ENCODE measurements around the gene RAD51B. TPM values are rescaled to one million over a fixed set of nuclear protein-coding genes. Genes with fewer than 3 reads are reported as not detected.

The RAD51B gene
- total RNA-seq, 1 experiment from 2014 or later = 20.0 TPM

DNA sequence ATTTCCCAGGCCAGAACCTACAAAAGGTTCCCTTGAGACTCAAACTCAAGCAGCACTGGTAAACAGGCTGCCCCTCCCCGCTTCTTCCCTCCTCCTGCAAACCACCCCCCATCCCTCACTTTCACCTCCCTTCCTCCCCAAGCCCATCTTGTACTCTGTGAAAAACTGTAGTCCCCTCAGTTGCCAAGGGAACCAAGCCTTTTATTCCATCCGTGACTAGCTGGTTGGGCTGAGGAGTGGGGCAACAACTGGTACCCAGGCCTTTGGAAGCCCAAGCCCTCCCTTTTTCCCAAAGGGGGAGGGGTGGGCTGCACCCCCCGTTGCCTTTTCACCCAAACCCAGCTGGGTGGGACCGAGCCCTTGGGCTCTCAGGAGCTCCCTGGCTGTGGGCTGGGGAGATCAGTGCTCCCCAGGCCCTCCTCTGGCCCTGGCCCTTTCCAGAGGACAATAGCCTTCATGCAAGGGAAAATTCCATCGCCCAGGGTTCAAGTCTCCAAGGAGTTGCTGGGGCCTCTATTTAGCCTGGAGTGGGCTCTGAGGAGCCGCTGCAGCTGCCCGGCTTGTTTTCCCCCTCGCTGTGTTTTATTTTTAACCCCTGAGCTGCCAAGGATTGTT lies 911.3 kb downstream of the RAD51B start (continued):
- TF ChIP-seq REST (IDR thresholded peaks at IDR 0.05; ENCODE audit: low read depth) = no peak

DNA sequence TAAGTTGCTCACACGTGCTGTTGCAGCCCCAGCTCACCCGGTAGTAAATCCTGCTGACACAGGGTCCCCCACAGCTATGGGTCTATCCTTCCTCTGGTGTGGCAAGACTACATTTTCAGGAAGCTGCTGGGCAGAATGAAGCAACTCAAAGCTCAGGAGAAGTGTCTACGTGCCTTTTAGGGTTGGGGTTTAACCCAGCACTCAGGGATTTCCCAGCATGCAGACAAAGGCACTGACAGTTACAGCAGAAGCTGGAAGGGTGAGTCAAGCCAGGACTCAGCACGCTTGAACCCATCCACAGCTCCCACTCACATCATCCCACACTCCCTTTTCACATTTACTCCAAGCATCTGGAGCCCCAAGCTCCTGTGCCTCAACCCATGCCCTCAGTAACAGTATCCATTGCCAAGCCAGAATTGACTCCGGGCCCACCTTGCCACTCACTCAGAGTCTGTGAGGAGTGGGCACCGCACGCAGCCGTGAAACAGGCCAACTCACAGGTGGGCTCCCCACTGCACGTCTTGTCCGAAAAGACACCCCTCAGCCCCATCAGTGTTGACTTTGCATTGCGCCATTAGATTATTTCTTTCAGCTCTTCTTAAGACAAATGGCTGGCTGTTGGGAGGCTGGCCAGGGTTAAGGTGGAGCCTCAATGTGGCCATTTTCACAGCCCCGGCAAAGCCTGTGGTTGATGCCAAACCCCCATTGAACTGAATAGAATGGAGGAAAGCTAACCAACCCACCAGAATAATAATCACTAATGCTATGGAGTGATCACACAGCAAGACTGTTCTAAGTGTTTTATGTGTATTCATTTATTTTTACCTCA lies 913.7 kb downstream of the RAD51B start:
- Histone ChIP-seq H3K4me1 (ENCODE audit: control insufficient read depth in 1 of 2, insufficient read depth in 2 of 2, low read length in 2 of 2) (no peaks in the 10 kb centered on the region; a peak in 1 of 4 replicates), H3K27ac (ENCODE audit: low read depth, low read length) (no peak overlapping the region), H3K9me3 (ENCODE audit: control insufficient read depth in 1 of 2, insufficient read depth in 1 of 2, low read depth in 1 of 2, low read length in 2 of 2) (no peaks in the 10 kb centered on the region), H3K36me3 (ENCODE audit: control insufficient read depth in 1 of 2, insufficient read depth in 2 of 2, low read length in 2 of 2) (no peaks in the 10 kb centered on the region), H3K79me2 (ENCODE audit: insufficient read depth, low read length) (no peaks in the 10 kb centered on the region), H4K20me1 (ENCODE audit: insufficient read depth) (no peaks in the 10 kb centered on the region), H3K4me3 (replicated peaks in 1 of 2; ENCODE audit: low read depth in 1 of 2, low read length in 2 of 2) (no peak overlapping the region), H3K9me2 (ENCODE audit: insufficient read depth) (no peaks in the 10 kb centered on the region), H3K4me2 (ENCODE audit: low read length) (no peak overlapping the region), H3K9ac (ENCODE audit: low read length) (no peak overlapping the region), H3K27me3 (ENCODE audit: insufficient read depth, low read length) (no peaks in the 10 kb centered on the region), H2AFZ (ENCODE audit: low read depth, low read length, poor library complexity, severe bottlenecking) (no peak overlapping the region)
- DNase-seq (ENCODE audit: low read depth, low spot score) (no peak), ATAC-seq (no peak)
- CTCF ChIA-PET = no interaction called here
- intact Hi-C loops (cut with micrococcal nuclease) = no loop called here
- POLR2A ChIA-PET = interaction anchor here (0.6 kb wide), 1 partner anchor 246 kb away, joined by 3 read pairs; no protein-coding TSS in a partner anchor
- RAD21 ChIA-PET (ENCODE audit: low non-redundant PET in 1 of 2, low total read pairs in 2 of 2, uncharacterized antibody in 2 of 2, unreplicated experiment in 2 of 2) = no interaction called here
- BruUV-seq (replicated peaks) = no TSS peak
- TF ChIP-seq ZFX (IDR thresholded peaks at IDR 0.05) (no peak), POLR2A (IDR thresholded peaks at IDR 0.05; ENCODE audit: borderline replicate concordance, extremely low read depth, insufficient read depth, insufficient read length) (no peak), JUND (IDR thresholded peaks at IDR 0.05) (no peak), ATF3 (IDR thresholded peaks at IDR 0.05) (no peak), ZNF274 (IDR thresholded peaks at IDR 0.05; ENCODE audit: low read depth, low read length) (no peak), EGR1 (IDR thresholded peaks at IDR 0.05; ENCODE audit: low read depth) (no peak), TCF7L2 (IDR thresholded peaks at IDR 0.05; ENCODE audit: borderline replicate concordance, extremely low read depth, insufficient read depth, insufficient read length) (no peak), SRF (IDR thresholded peaks at IDR 0.05; ENCODE audit: low read depth) (no peak), POLR2AphosphoS5 (IDR thresholded peaks at IDR 0.05; ENCODE audit: low read depth, low read length) (no peak), MAX (IDR thresholded peaks at IDR 0.05) (no peak), CEBPB (IDR thresholded peaks at IDR 0.05; ENCODE audit: low read depth) (no peak), REST (IDR thresholded peaks at IDR 0.05; ENCODE audit: low read depth) (no peak)
- TF ChIP-seq, protein P1, sequence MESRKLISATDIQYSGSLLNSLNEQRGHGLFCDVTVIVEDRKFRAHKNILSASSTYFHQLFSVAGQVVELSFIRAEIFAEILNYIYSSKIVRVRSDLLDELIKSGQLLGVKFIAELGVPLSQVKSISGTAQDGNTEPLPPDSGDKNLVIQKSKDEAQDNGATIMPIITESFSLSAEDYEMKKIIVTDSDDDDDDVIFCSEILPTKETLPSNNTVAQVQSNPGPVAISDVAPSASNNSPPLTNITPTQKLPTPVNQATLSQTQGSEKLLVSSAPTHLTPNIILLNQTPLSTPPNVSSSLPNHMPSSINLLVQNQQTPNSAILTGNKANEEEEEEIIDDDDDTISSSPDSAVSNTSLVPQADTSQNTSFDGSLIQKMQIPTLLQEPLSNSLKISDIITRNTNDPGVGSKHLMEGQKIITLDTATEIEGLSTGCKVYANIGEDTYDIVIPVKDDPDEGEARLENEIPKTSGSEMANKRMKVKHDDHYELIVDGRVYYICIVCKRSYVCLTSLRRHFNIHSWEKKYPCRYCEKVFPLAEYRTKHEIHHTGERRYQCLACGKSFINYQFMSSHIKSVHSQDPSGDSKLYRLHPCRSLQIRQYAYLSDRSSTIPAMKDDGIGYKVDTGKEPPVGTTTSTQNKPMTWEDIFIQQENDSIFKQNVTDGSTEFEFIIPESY (IDR thresholded peaks at IDR 0.05; ENCODE audit: extremely low read depth, insufficient replicate concordance, low read length) = no peak

Data from HCT116 (cell line).